Measurements from ENCODE around the gene HNF1B. TPM values are rescaled to one million over a fixed set of nuclear protein-coding genes. Genes with fewer than 3 reads are reported as not detected.
A peak's percentile ranks its signal among the peaks of the same experiment; 100 is the strongest.

Gene HNF1B
- total RNA-seq, 3 donors from 2014 or later (not counting 1 experiment from before 2014, with no cell fraction given): not detected

DNA sequence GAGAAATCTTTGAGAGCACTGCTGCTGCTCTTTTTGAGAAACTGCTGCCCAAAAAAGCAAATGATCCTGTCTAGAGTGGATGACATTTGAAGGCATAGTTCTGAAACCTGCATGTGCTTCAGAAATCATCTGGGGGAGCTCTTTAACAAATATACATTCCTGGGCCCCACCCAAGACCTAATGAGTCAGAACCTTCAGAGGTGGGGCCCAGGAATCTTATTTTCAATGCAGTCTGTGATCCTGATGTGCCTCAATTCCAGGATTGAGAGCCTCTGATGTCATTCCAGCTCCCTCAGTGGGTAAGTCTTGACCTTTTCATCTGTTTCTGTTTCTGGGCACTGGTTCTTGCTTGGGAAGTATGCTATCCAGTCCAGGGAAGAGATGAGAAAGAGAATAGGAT, 42.3 kb downstream of the HNF1B start:
- H3K4me1 Mint-ChIP-seq: peaks cover 5 to 7% of the 10 kb centered on the region in 2 donors
- no peak overlapping the region for H3K27ac ChIP-seq (ENCODE audit: low read length)
- no peak overlapping the region for H3K4me3 Mint-ChIP-seq
- no peak overlapping the region for H3K4me3 ChIP-seq (ENCODE audit: low read length)
- H3K9me3 ChIP-seq (ENCODE audit: control insufficient read depth, insufficient read depth, low read length): no peaks in the 10 kb centered on the region
- ATAC-seq: no peak
- peaks cover 5% of the 10 kb centered on the region for H3K27me3 ChIP-seq (ENCODE audit: control insufficient read depth, insufficient read depth, low read length)
- TF ChIP-seq, protein P1, sequence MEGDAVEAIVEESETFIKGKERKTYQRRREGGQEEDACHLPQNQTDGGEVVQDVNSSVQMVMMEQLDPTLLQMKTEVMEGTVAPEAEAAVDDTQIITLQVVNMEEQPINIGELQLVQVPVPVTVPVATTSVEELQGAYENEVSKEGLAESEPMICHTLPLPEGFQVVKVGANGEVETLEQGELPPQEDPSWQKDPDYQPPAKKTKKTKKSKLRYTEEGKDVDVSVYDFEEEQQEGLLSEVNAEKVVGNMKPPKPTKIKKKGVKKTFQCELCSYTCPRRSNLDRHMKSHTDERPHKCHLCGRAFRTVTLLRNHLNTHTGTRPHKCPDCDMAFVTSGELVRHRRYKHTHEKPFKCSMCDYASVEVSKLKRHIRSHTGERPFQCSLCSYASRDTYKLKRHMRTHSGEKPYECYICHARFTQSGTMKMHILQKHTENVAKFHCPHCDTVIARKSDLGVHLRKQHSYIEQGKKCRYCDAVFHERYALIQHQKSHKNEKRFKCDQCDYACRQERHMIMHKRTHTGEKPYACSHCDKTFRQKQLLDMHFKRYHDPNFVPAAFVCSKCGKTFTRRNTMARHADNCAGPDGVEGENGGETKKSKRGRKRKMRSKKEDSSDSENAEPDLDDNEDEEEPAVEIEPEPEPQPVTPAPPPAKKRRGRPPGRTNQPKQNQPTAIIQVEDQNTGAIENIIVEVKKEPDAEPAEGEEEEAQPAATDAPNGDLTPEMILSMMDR (IDR thresholded peaks at IDR 0.05): no peak
- no peak overlapping the region for H3K27ac Mint-ChIP-seq
- H3K27me3 Mint-ChIP-seq (ENCODE audit: low read depth in 2 of 2): peaks cover 29 to 41% of the 10 kb centered on the region in 2 donors
- H3K36me3 ChIP-seq (ENCODE audit: control insufficient read depth, insufficient read depth, low read length): no peaks in the 10 kb centered on the region
- DNase-seq: no peak
- H3K9me3 Mint-ChIP-seq: no peaks in the 10 kb centered on the region
- intact Hi-C loops (cut with micrococcal nuclease): no loop called here
- H3K36me3 Mint-ChIP-seq: no peaks in the 10 kb centered on the region
- H3K4me1 ChIP-seq (ENCODE audit: control insufficient read depth, insufficient read depth, low read length): no peaks in the 10 kb centered on the region

- Histone ChIP-seq H3K27me3 (ENCODE audit: control insufficient read depth, insufficient read depth, low read length) (peaks cover 5% of the 10 kb centered on the region), H3K9me3 (ENCODE audit: control insufficient read depth, insufficient read depth, low read length) (no peaks in the 10 kb centered on the region), H3K4me3 (ENCODE audit: low read length) (no peak overlapping the region), H3K36me3 (ENCODE audit: control insufficient read depth, insufficient read depth, low read length) (no peaks in the 10 kb centered on the region), H3K4me1 (ENCODE audit: control insufficient read depth, insufficient read depth, low read length) (no peaks in the 10 kb centered on the region), H3K27ac (ENCODE audit: low read length) (no peak overlapping the region)
- Mint-ChIP-seq H3K27ac (no peak overlapping the region), H3K9me3 (no peaks in the 10 kb centered on the region), H3K36me3 (no peaks in the 10 kb centered on the region), H3K4me3 (no peak overlapping the region), H3K27me3 (ENCODE audit: low read depth in 2 of 2) (peaks cover 25 to 43% of the 10 kb centered on the region in 2 donors), H3K4me1 (peaks cover 5 to 7% of the 10 kb centered on the region in 2 donors)
- intact Hi-C loops (cut with micrococcal nuclease): loop anchor here (1.0 kb wide), 1 partner anchor 90 kb away; no protein-coding TSS in a partner anchor
- peak in 1 of 2 donors; percentile 55 for DNase-seq
- TF ChIP-seq, protein P1 (IDR thresholded peaks at IDR 0.05): peak; percentile 60
- 6% methylated on average over 5 of the region's 5 CpGs for WGBS (ENCODE audit: insufficient coverage)
- ATAC-seq: peak; percentile 40 to 72 (median 68)
Observed at GRCh38 chr17:37701496-37701898, 43.4 kb downstream of the HNF1B start.

DNA sequence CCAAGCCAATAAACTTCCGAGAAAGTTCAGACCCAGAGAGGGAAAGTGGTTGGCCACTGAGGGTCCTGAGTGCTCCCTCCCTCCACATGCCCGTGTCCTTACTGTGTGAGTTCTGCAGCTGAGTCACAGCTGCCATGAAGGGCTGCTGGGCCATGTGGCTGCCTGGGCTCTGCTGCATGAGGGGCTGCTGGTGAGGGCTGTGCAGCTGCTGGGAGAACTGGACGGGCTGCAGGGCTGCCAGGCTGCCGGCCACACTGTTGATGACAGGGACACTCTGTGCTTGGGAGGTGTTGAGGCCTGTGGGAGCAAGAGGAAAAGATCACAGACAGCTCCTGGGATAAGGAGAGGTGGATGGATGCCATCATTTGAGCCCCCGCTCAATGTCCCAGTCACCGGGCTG, 44.0 kb downstream of the HNF1B start:
- Histone ChIP-seq H3K4me1 (ENCODE audit: control insufficient read depth, insufficient read depth, low read length) (no peaks in the 10 kb centered on the region), H3K27me3 (ENCODE audit: control insufficient read depth, insufficient read depth, low read length) (peaks cover 5% of the 10 kb centered on the region), H3K9me3 (ENCODE audit: control insufficient read depth, insufficient read depth, low read length) (no peaks in the 10 kb centered on the region), H3K36me3 (ENCODE audit: control insufficient read depth, insufficient read depth, low read length) (no peaks in the 10 kb centered on the region), H3K4me3 (ENCODE audit: low read length) (no peak overlapping the region), H3K27ac (ENCODE audit: low read length) (no peak overlapping the region)
- no peaks in the 10 kb centered on the region for H3K36me3 Mint-ChIP-seq
- intact Hi-C loops (cut with micrococcal nuclease): loop anchor here (1.0 kb wide), 1 partner anchor 90 kb away; no protein-coding TSS in a partner anchor
- no peak for ATAC-seq
- H3K4me1 Mint-ChIP-seq: peaks cover 5 to 7% of the 10 kb centered on the region in 2 donors
- no peaks in the 10 kb centered on the region for H3K9me3 Mint-ChIP-seq
- no peak for DNase-seq
- H3K27me3 Mint-ChIP-seq (ENCODE audit: low read depth in 2 of 2): peaks cover 22 to 43% of the 10 kb centered on the region in 2 donors
- 87% methylated on average over 6 of the region's 6 CpGs for WGBS (ENCODE audit: insufficient coverage)
- no peak overlapping the region for H3K4me3 Mint-ChIP-seq
- H3K27ac Mint-ChIP-seq: no peak overlapping the region
- TF ChIP-seq, protein P1 (IDR thresholded peaks at IDR 0.05): no peak

All from natural killer cell (primary cell).